HepG2 (cell line): Measurements from ENCODE around the gene HIVEP2. TPM values are rescaled to one million over a fixed set of nuclear protein-coding genes. Genes with fewer than 3 reads are reported as not detected.

Experiments
- KDM1A ChIP-seq: IDR thresholded peaks from 2 replicates; pipeline ENCODE4 v1.6.1; 2016; ENCODE audit warnings: missing compliant biosample characterization
- MED8 ChIP-seq: sonication (generic); formaldehyde crosslinking; IDR thresholded peaks from 2 replicates; pipeline ENCODE4 v1.8.1; 2023; ENCODE audit warnings: mild to moderate bottlenecking, missing genetic modification reagents; ENCODE audit not compliant: insufficient replicate concordance
- MXD1 ChIP-seq: sonication (generic); formaldehyde crosslinking; IDR thresholded peaks from 2 replicates; pipeline ENCODE4 v1.4.0; 2020; ENCODE audit warnings: mild to moderate bottlenecking, missing genetic modification reagents
- MXD3 ChIP-seq: IDR thresholded peaks from 2 replicates; pipeline ENCODE4 v1.6.1; 2016; ENCODE audit warnings: mild to moderate bottlenecking, missing biosample characterization, missing genetic modification reagents
- PHF21A ChIP-seq: sonication (generic); formaldehyde crosslinking; IDR thresholded peaks from 2 replicates; pipeline ENCODE4 v1.5.0; 2020; ENCODE audit warnings: mild to moderate bottlenecking, missing genetic modification reagents
- PRDM15 ChIP-seq: sonication (generic); formaldehyde crosslinking; IDR thresholded peaks from 2 replicates; pipeline ENCODE4 v1.4.0; 2020; ENCODE audit warnings: missing genetic modification reagents
- RBM39 ChIP-seq: fragments of 200-400 bp; formaldehyde crosslinking; IDR thresholded peaks from one replicate; pipeline ENCODE4 v1.6.1; 2018; ENCODE audit warnings: antibody characterized with exemption, mild to moderate bottlenecking, low read depth, low read length; ENCODE audit not compliant: poor library complexity, severe bottlenecking
- RNF2 ChIP-seq: fragments of 450-650 bp; conservative IDR thresholded peaks from 2 replicates; pipeline ENCODE4 v1.6.1; 2016; ENCODE audit warnings: low read depth
- SIN3B ChIP-seq: fragments of 150-350 bp; IDR thresholded peaks from 2 replicates; pipeline ENCODE4 v1.6.1; 2014; ENCODE audit warnings: low read length
- ZHX1 ChIP-seq: sonication (generic); formaldehyde crosslinking; IDR thresholded peaks from 2 replicates; pipeline ENCODE4 v1.8.1; 2022; ENCODE audit warnings: low read depth, mild to moderate bottlenecking, missing genetic modification reagents
- ZIK1 ChIP-seq: sonication (generic); formaldehyde crosslinking; IDR thresholded peaks from 2 replicates; pipeline ENCODE4 v1.5.0; 2020; ENCODE audit warnings: mild to moderate bottlenecking, low read depth, missing genetic modification reagents, borderline replicate concordance
- ZNF205 ChIP-seq: IDR thresholded peaks from 2 replicates; pipeline ENCODE4 v1.6.1; 2018; ENCODE audit warnings: missing biosample characterization, missing genetic modification reagents
- ZNF292 ChIP-seq: sonication (generic); formaldehyde crosslinking; IDR thresholded peaks from 2 replicates; pipeline ENCODE4 v1.8.1; 2022; ENCODE audit warnings: mild to moderate bottlenecking, low read depth, missing genetic modification reagents, borderline replicate concordance
- ZNF510 ChIP-seq: sonication (generic); formaldehyde crosslinking; IDR thresholded peaks from 2 replicates; pipeline ENCODE4 v1.4.0; 2020; ENCODE audit warnings: low read depth, mild to moderate bottlenecking, missing genetic modification reagents
- ZNF562 ChIP-seq: sonication (generic); formaldehyde crosslinking; IDR thresholded peaks from 2 replicates; pipeline ENCODE4 v1.8.0; 2022; ENCODE audit warnings: missing genetic modification reagents, borderline replicate concordance
- ZNF605 ChIP-seq: sonication (generic); formaldehyde crosslinking; IDR thresholded peaks from 2 replicates; pipeline ENCODE4 v1.8.0; 2022; ENCODE audit warnings: mild to moderate bottlenecking, missing genetic modification reagents
- ZNF761 ChIP-seq: sonication (generic); formaldehyde crosslinking; conservative IDR thresholded peaks from 2 replicates; pipeline ENCODE4 v1.4.0; 2020; ENCODE audit warnings: mild to moderate bottlenecking, missing genetic modification reagents
- ZSCAN25 ChIP-seq: sonication (generic); formaldehyde crosslinking; IDR thresholded peaks from 2 replicates; pipeline ENCODE4 v1.8.0; 2022; ENCODE audit warnings: mild to moderate bottlenecking, missing genetic modification reagents
- ZSCAN29 ChIP-seq: sonication (generic); formaldehyde crosslinking; conservative IDR thresholded peaks from 2 replicates; pipeline ENCODE4 v1.4.0; 2020; ENCODE audit warnings: mild to moderate bottlenecking, missing genetic modification reagents
- polyA plus RNA-seq, 8 experiments: library from polyadenylated mRNA; depleted of rRNA in 3 of 8; stranded (reverse) in 7 of 8; unstranded in 1 of 8; fragments of >200 nt; fragmentation: Illumina TruSeq in 4 of 8; extraction: Trizol in 4 of 8; gene quantifications; 2 replicates each; pipeline versions ENCODE4 v1.2.1 to v1.2.3, GENCODE V29; 2011 to 2016; ENCODE audit warnings: low read depth in 4 of 8, missing spikeins in 1 of 8, mixed read lengths in 1 of 8; ENCODE audit not compliant: insufficient read depth in 1 of 8
- total RNA-seq, 5 experiments: library from RNA; depleted of rRNA; stranded (reverse); fragments of >200 nt; fragmentation: Illumina TruSeq; extraction: Trizol; gene quantifications; 2 replicates each; pipeline ENCODE4 v1.2.3, GENCODE V29; 2016; ENCODE audit warnings: low read depth in 1 of 5

HIVEP2 gene
- total and polyA plus RNA-seq, 2 of the 13 experiments (the other 11 are each of a cell fraction or from before 2014, with no cell fraction given), result 3.4 to 12.9 TPM

GRCh38 chr6:142845624-142846458, 99.1 kb downstream of the HIVEP2 start (continued):
- peak; percentile 73; the same call in 1 of the 2 replicates for TF ChIP-seq ZHX1
- peak; percentile 76 for TF ChIP-seq ZNF605 (CRISPR knock-in tag)
- TF ChIP-seq ZNF562 (CRISPR knock-in tag), result no peak
- TF ChIP-seq ZIK1 (CRISPR knock-in tag), result peak; percentile 74
- TF ChIP-seq SIN3B, result no peak
- no peak for TF ChIP-seq RBM39
- TF ChIP-seq ZNF292 (CRISPR knock-in tag), result peak; percentile 100
- TF ChIP-seq ZNF761 (CRISPR knock-in tag), result peak; percentile 99
- TF ChIP-seq MXD3 (CRISPR knock-in tag), result peak; percentile 79; the same call in 1 of the 2 replicates
- TF ChIP-seq KDM1A (CRISPR knock-in tag), result peak; percentile 95
- peak; percentile 96 for TF ChIP-seq ZSCAN29 (CRISPR knock-in tag)
- TF ChIP-seq ZNF205 (CRISPR knock-in tag), result 0 out of 2 replicates have a peak, but pooled peaks have one; percentile 88
- TF ChIP-seq ZSCAN25, result no peak; the same call in none of the 2 replicates
- TF ChIP-seq MXD1 (CRISPR knock-in tag), result no peak
- no peak for TF ChIP-seq PRDM15 (CRISPR knock-in tag)
- TF ChIP-seq MED8 (CRISPR knock-in tag), result no peak
- TF ChIP-seq RNF2, result 0 out of 2 replicates have a peak, but pooled peaks have one; percentile 30
- no peak for TF ChIP-seq ZNF510 (CRISPR knock-in tag)
- TF ChIP-seq PHF21A (CRISPR knock-in tag), result peak; percentile 99
